Neural cell (in vitro differentiated cells): ENCODE measurements around the gene EFS.

ENCODE experiments used
- CTCF ChIP-seq: fragments of 450-650 bp; IDR thresholded peaks from 2 replicates; pipeline ENCODE4 v1.5.1; 2014; ENCODE audit warnings: antibody characterized with exemption, mild to moderate bottlenecking, moderate library complexity; ENCODE audit not compliant: poor library complexity, severe bottlenecking
- EP300 ChIP-seq: fragments of 450-650 bp; conservative IDR thresholded peaks from 2 replicates; pipeline ENCODE4 v1.6.1; 2014; ENCODE audit warnings: antibody characterized with exemption, mild to moderate bottlenecking, moderate library complexity; ENCODE audit not compliant: poor library complexity, severe bottlenecking
- EZH2 ChIP-seq: fragments of 200-600, 300-800 bp; shearing (Covaris generic), sonication (generic); IDR thresholded peaks from 2 replicates; pipeline ENCODE4 v1.6.1; 2014; ENCODE audit warnings: antibody characterized with exemption, low read length, borderline replicate concordance, mild to moderate bottlenecking; ENCODE audit not compliant: insufficient read depth, poor library complexity, severe bottlenecking
- POLR2AphosphoS5 ChIP-seq: IDR thresholded peaks from 2 replicates; pipeline ENCODE4 v1.6.1; 2012
- RAD21 ChIP-seq: fragments of 450-650 bp; conservative IDR thresholded peaks from 2 replicates; pipeline ENCODE4 v1.6.1; 2014; ENCODE audit warnings: antibody characterized with exemption, mild to moderate bottlenecking, moderate library complexity
- REST ChIP-seq: IDR thresholded peaks from 2 replicates; pipeline ENCODE4 v1.6.1; 2012; ENCODE audit warnings: borderline replicate concordance
- SMC3 ChIP-seq: fragments of 450-650 bp; conservative IDR thresholded peaks from 2 replicates; pipeline ENCODE4 v1.6.1; 2014; ENCODE audit warnings: antibody characterized with exemption, mild to moderate bottlenecking, moderate library complexity; ENCODE audit not compliant: poor library complexity
- TAF1 ChIP-seq: IDR thresholded peaks from 2 replicates; pipeline ENCODE4 v1.6.1; 2012; ENCODE audit warnings: low read depth

- no peak for TF ChIP-seq EZH2
- TF ChIP-seq POLR2AphosphoS5, result peak; percentile 54
- peak; percentile 26 for TF ChIP-seq CTCF
- no peak for TF ChIP-seq EP300
- peak; percentile 34 for TF ChIP-seq REST
- TF ChIP-seq TAF1, result peak; percentile 58
- no peak for TF ChIP-seq RAD21
- TF ChIP-seq SMC3, result peak; percentile 37
Observed at GRCh38 chr14:23321572-23322547, 43.1 kb downstream of the EFS start.
